C4-2B (cell line): ENCODE results near the gene ZNF513.
"Not testable (repeated sequence)": the region's sequence is repeated elsewhere in the genome, so short reads cannot be mapped to it uniquely, and the experiment has no call there.

ENCODE experiments used
- H3K27ac ChIP-seq: fragments of 450-650 bp; 2 replicates; pipeline ENCODE4 v1.5.1; 2017
- ZFX ChIP-seq: fragments of 450-650 bp; IDR thresholded peaks from 2 replicates; pipeline ENCODE4 v1.6.1; 2017
- TF ChIP-seq, protein P1 (sequence below): fragments of 450-650 bp; conservative IDR thresholded peaks from 2 replicates; pipeline ENCODE4 v1.5.1; 2017; ENCODE audit warnings: mild to moderate bottlenecking

ZNF513 gene

DNA sequence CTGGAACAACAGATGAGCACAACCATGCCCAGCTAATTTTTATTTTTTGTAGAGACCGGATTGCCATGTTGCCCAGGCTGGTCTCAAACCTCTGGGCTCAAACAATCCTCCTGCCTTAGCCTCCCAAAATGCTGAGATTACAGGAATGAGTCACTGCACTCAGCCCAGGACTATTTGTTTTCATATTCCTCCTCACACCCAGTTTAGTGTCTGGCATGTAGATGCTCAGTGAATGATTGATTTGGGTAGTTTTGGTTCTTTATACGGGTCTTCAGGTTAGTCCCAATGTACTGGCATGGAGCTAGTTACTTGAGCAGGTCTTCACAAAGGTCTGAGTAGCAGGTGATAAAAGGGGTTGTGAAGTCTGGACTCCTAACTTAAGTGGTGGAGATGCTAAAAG, 16.6 kb downstream of the ZNF513 start:
- no peak overlapping the region for H3K27ac ChIP-seq
- TF ChIP-seq ZFX, result no peak
- TF ChIP-seq, protein P1, sequence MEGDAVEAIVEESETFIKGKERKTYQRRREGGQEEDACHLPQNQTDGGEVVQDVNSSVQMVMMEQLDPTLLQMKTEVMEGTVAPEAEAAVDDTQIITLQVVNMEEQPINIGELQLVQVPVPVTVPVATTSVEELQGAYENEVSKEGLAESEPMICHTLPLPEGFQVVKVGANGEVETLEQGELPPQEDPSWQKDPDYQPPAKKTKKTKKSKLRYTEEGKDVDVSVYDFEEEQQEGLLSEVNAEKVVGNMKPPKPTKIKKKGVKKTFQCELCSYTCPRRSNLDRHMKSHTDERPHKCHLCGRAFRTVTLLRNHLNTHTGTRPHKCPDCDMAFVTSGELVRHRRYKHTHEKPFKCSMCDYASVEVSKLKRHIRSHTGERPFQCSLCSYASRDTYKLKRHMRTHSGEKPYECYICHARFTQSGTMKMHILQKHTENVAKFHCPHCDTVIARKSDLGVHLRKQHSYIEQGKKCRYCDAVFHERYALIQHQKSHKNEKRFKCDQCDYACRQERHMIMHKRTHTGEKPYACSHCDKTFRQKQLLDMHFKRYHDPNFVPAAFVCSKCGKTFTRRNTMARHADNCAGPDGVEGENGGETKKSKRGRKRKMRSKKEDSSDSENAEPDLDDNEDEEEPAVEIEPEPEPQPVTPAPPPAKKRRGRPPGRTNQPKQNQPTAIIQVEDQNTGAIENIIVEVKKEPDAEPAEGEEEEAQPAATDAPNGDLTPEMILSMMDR, result no peak

DNA sequence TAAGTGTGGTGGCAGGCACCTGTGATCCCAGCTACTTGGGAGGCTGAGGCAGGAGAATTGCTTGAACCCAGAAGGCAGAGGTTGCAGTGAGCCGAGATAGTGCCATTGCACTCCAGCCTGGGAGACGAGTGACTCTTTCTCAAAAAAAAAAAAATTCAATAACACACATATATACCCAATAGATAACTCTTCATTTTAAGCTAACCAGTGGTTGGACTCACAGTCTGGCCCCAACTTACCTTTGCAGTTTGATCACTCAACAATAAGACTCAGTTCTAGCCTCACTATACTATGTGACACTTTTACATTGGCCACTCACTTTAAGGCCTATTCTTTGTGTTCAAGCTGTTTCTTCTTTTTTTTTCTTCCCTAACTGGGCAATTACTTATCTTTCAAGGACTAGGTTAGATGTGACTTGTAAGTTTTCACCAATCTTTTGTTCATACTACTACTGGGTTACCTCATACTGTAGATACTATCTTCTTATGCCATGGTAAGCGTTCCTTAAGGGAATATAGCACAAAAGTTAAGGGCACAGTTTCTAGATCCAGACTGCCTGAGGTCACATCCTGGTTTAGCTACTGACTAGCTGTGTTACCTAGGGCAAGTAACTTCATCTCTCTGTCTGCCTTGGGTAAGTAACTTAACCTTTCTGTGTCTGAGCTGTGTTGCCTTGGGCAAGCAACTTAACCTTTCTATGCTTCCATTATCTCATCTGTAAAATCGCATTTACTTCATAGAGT, 17.7 kb downstream of the ZNF513 start:
- TF ChIP-seq, protein P1, result no peak
- TF ChIP-seq ZFX, result no peak
- H3K27ac ChIP-seq, result no peak overlapping the region

DNA sequence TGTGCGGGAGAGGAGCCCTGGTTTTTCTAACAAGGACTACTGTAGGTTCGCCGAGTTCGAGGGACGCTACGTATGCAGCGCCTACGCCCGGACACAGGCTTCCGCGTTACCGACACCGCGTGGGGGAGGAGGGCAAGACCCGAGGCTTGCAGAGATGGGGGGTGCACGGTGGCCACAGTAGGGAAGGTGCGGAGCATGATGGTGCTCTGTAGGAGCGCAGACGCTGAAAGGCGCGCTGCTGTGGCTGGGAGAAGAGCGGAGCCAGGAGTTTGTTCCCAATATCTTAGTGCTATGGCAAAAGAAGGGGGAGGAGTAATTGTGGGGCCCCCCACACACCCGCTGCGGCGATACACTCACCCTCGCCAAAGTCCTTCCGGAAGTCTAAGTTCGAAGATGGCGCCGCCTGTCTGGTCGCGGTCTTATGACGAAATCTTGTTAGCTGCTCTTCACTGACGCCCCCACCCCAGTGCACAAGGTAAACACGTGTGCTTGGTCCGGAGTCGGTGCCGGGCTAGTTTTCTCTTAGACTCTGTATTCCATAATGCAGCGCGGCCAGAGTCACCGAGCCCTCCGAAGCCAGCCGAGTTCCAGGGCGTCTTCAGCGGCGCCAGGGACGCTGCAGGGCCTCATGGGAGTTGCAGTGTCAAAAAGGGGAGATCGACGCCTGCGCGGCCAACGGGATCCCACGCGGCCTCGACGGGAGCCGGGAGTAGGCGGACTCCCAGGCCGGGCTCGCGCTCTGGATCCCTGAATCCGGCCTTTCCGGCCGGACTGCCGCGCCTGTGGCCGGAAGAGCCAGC, 24.0 kb downstream of the ZNF513 start, which contains the start of gene GTF3C2:
TSS of gene GTF3C2 (minus strand) at position 383 of the 800 bp plus-strand sequence. CDS start 13,210 bp downstream, outside the sequence.
- H3K27ac ChIP-seq, result peak within 1 kb of the TSS; percentile 88
- TF ChIP-seq, protein P1, result no peak
- TF ChIP-seq ZFX, result no peak

DNA sequence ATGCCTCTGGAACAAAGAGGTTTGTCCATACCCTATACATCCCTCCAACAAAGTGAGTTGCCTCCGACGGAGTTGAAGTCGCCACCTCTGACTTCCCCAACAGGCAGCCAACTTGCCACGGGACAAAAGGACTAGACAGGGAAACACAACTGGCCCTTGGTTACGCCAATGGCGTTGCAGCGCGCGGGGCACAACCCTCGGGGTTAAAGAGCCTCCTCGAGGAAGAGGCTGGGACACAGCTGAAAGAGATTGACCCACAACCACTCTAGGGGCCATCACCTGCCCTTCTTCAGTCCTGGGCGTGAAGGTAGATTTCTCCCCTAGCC, 24.5 kb downstream of the ZNF513 start:
- TF ChIP-seq, protein P1, result no peak
- TF ChIP-seq ZFX, result no peak
- H3K27ac ChIP-seq, result peak overlapping the region; percentile 88

DNA sequence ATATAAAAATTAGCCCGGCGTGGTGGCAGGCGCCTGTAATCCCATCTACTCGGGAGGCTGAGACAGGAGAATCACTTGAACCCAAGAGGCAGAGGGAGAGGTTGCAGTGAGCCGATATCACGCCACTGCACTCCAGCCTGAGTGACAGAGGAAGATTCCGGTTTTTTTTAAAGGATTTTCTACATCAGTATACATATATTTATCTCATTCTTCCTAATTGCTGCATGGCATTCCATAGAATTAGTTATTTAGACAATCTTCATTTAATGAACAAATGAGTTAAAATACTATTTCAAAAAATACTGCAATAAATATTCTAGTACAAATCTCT, 26.0 kb downstream of the ZNF513 start:
- H3K27ac ChIP-seq, result no peak overlapping the region
- TF ChIP-seq ZFX, result no peak
- TF ChIP-seq, protein P1, result no peak

DNA sequence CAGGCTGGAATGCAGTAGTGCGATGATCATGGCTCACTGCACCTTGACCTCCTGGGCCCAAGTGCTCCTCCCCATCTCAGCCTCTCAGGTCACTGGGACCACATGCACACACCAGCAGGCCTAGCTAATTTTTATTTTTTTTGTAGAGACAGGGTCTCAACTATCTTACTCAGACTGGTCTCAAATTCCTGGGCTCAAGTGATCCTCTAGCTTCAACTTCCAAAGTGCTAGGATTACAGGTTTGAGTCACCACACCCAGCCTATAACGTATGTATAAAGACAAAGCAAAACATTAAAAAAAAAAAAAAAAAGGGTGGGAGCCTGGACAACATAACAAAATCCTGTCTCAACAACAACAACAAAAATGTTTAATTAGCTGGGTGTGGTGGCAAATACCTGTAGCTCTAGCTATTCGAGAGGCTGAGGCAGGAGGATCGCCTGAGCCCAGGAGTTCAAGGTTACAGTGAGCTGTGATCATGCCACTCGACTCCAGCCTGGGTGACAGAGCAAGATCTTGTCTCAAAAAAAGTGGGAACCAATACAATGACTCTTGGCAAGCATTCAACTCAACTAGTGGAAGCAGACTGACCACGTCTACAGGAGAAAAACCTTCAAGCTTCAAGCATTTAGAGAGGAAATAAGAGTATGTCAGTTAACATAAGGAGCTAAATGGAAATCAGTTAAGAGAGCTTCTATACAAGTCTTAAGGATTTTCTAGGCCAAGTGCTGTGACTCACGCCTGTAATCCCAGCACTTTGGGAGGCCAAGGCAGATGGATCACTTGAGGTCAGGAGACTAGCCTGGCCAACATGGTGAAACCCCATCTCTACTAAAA, 26.6 kb downstream of the ZNF513 start:
- TF ChIP-seq, protein P1, result no peak
- no peak for TF ChIP-seq ZFX
- H3K27ac ChIP-seq, result no peak overlapping the region

DNA sequence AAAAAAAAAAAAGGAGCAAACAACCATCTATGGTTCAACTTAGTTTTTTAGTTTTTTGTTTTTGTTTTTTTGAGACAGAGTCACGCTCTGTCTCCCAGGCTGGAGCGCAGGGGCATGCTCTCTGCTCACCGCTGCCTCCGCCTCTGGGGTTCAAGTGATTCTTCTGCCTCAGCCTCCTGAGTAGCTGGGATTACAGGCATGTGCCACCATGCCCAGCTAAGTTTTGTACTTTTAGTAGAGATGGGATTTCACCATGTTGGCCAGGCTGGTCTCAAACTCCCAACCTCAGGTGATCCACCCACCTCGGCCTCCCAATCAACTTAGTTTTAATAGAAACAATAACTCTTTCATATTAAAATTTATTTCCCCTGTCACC, 27.2 kb downstream of the ZNF513 start:
- not testable (repeated sequence) for H3K27ac ChIP-seq
